ENCODE results near the gene NRXN3. TPM values are rescaled to one million over a fixed set of nuclear protein-coding genes. Genes with fewer than 3 reads are reported as not detected.

The NRXN3 gene
- total RNA-seq, 1 donor from 2014 or later, result 18.0 TPM

DNA sequence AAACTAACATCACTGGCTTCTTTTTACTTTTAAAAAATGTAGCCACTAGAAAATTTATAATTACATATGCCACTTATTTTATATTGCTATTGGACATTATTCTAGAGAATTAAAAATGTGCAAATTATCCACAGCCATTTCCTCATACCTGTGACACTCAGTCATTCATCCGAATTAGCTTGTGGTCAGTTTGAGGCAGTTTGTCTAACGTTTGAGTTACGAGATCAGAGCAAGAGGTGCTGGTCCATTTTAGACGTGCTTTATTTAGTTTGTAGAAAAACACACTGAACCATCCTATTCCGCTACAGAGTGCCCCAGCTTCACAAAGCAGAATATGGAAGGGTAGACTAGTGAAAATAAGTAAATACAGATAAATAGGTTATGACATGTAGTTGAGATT is 513.0 kb downstream of the NRXN3 start:
- Histone ChIP-seq H3K9me3 (ENCODE audit: insufficient read depth, low read depth, low read length) (no peaks in the 10 kb centered on the region), H3K9ac (ENCODE audit: low read length) (no peak overlapping the region), H2AFZ (ENCODE audit: low read depth, low read length) (no peak overlapping the region), H3K4me2 (ENCODE audit: low read length) (no peak overlapping the region), H3K79me2 (ENCODE audit: insufficient read depth, low read length) (no peaks in the 10 kb centered on the region), H3K27me3 (ENCODE audit: insufficient read depth, low read length) (no peaks in the 10 kb centered on the region), H3K36me3 (ENCODE audit: insufficient read depth, low read length) (no peaks in the 10 kb centered on the region), H3K4me1 (ENCODE audit: insufficient read depth, low read length) (peaks cover 4% of the 10 kb centered on the region), H3K27ac (ENCODE audit: low read depth, low read length) (no peak overlapping the region), H4K20me1 (ENCODE audit: insufficient read depth, low read length) (no peaks in the 10 kb centered on the region), H3K4me3 (ENCODE audit: insufficient read depth, low read depth, low read length) (no peak overlapping the region)
- Mint-ChIP-seq H3K36me3 (ENCODE audit: low read depth, unreplicated experiment) (no peaks in the 10 kb centered on the region), H3K9me3 (ENCODE audit: unreplicated experiment) (no peaks in the 10 kb centered on the region), H3K4me1 (ENCODE audit: low read depth, unreplicated experiment) (peaks cover 10% of the 10 kb centered on the region), H3K27me3 (ENCODE audit: low read depth, unreplicated experiment) (peaks cover 1% of the 10 kb centered on the region), H3K27ac (ENCODE audit: unreplicated experiment) (no peak overlapping the region), H3K4me3 (ENCODE audit: unreplicated experiment) (peak overlapping the region; percentile 9)
- DNase-seq (ENCODE audit: low read depth) (peak; percentile 2), FAIRE-seq (no peak)
- no peak for TF ChIP-seq CTCF (IDR thresholded peaks at IDR 0.05; ENCODE audit: insufficient read depth, low read depth, low read length)
- no peak for TF ChIP-seq EZH2 (IDR thresholded peaks at IDR 0.05; ENCODE audit: insufficient read depth, low read length)

GRCh38 chr14:78683981-78684380 is 513.8 kb downstream of the NRXN3 start:
- no peaks in the 10 kb centered on the region for H3K9me3 ChIP-seq (ENCODE audit: insufficient read depth, low read depth, low read length)
- no peak overlapping the region for H3K9ac ChIP-seq (ENCODE audit: low read length)
- H3K27me3 Mint-ChIP-seq (ENCODE audit: low read depth, unreplicated experiment), result peaks cover 1% of the 10 kb centered on the region
- H3K9me3 Mint-ChIP-seq (ENCODE audit: unreplicated experiment), result no peaks in the 10 kb centered on the region
- no peak overlapping the region for H2AFZ ChIP-seq (ENCODE audit: low read depth, low read length)
- peaks cover 10% of the 10 kb centered on the region for H3K4me1 Mint-ChIP-seq (ENCODE audit: low read depth, unreplicated experiment)
- TF ChIP-seq CTCF (IDR thresholded peaks at IDR 0.05; ENCODE audit: insufficient read depth, low read depth, low read length), result no peak
- TF ChIP-seq EZH2 (IDR thresholded peaks at IDR 0.05; ENCODE audit: insufficient read depth, low read length), result no peak
- FAIRE-seq, result no peak
- H3K4me3 Mint-ChIP-seq (ENCODE audit: unreplicated experiment), result no peak overlapping the region
- H3K36me3 Mint-ChIP-seq (ENCODE audit: low read depth, unreplicated experiment), result no peaks in the 10 kb centered on the region
- H4K20me1 ChIP-seq (ENCODE audit: insufficient read depth, low read length), result no peaks in the 10 kb centered on the region
- H3K4me2 ChIP-seq (ENCODE audit: low read length), result no peak overlapping the region
- no peaks in the 10 kb centered on the region for H3K36me3 ChIP-seq (ENCODE audit: insufficient read depth, low read length)
- H3K4me1 ChIP-seq (ENCODE audit: insufficient read depth, low read length), result peaks cover 4% of the 10 kb centered on the region
- no peak overlapping the region for H3K27ac Mint-ChIP-seq (ENCODE audit: unreplicated experiment)
- H3K27me3 ChIP-seq (ENCODE audit: insufficient read depth, low read length), result no peaks in the 10 kb centered on the region
- no peak for DNase-seq (ENCODE audit: low read depth)
- no peak overlapping the region for H3K27ac ChIP-seq (ENCODE audit: low read depth, low read length)
- H3K79me2 ChIP-seq (ENCODE audit: insufficient read depth, low read length), result no peaks in the 10 kb centered on the region
- no peak overlapping the region for H3K4me3 ChIP-seq (ENCODE audit: insufficient read depth, low read depth, low read length)

DNA sequence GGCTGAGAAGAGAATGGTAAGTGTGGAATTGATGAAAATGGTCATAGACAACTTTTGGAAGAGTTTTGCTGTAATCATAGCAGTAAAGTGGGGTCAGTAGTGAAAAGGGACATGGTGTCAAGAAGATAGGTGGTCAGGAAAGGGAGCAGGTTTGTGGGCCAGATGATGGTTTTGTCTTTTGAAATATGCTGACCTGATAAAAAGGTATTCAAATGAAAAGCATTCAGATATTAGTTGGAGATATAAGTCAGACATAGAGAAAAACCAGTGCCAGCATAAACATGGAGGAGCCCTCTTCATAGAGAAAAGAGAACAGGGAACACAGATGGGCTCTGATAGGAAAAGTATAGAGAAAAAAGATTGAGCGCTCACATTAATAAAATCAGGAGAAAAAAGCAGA is 518.3 kb downstream of the NRXN3 start:
- Mint-ChIP-seq H3K4me1 (ENCODE audit: low read depth, unreplicated experiment) (peaks cover 15% of the 10 kb centered on the region), H3K27ac (ENCODE audit: unreplicated experiment) (no peak overlapping the region), H3K9me3 (ENCODE audit: unreplicated experiment) (no peaks in the 10 kb centered on the region), H3K4me3 (ENCODE audit: unreplicated experiment) (no peak overlapping the region), H3K27me3 (ENCODE audit: low read depth, unreplicated experiment) (no peaks in the 10 kb centered on the region), H3K36me3 (ENCODE audit: low read depth, unreplicated experiment) (no peaks in the 10 kb centered on the region)
- Histone ChIP-seq H3K27me3 (ENCODE audit: insufficient read depth, low read length) (no peaks in the 10 kb centered on the region), H3K36me3 (ENCODE audit: insufficient read depth, low read length) (no peaks in the 10 kb centered on the region), H3K27ac (ENCODE audit: low read depth, low read length) (no peak overlapping the region), H3K9ac (ENCODE audit: low read length) (no peak overlapping the region), H3K4me1 (ENCODE audit: insufficient read depth, low read length) (peaks cover 5% of the 10 kb centered on the region), H3K79me2 (ENCODE audit: insufficient read depth, low read length) (no peaks in the 10 kb centered on the region), H3K4me3 (ENCODE audit: insufficient read depth, low read depth, low read length) (no peak overlapping the region), H2AFZ (ENCODE audit: low read depth, low read length) (no peak overlapping the region), H3K4me2 (ENCODE audit: low read length) (no peak overlapping the region), H3K9me3 (ENCODE audit: insufficient read depth, low read depth, low read length) (no peaks in the 10 kb centered on the region), H4K20me1 (ENCODE audit: insufficient read depth, low read length) (no peaks in the 10 kb centered on the region)
- DNase-seq (ENCODE audit: low read depth), result no peak
- no peak for FAIRE-seq
- no peak for TF ChIP-seq EZH2 (IDR thresholded peaks at IDR 0.05; ENCODE audit: insufficient read depth, low read length)
- TF ChIP-seq CTCF (IDR thresholded peaks at IDR 0.05; ENCODE audit: insufficient read depth, low read depth, low read length), result no peak

Data from astrocyte (in vitro differentiated cells and primary cell).